ENCODE results near the gene CPEB3. TPM values are rescaled to one million over a fixed set of nuclear protein-coding genes. Genes with fewer than 3 reads are reported as not detected.

Gene CPEB3
- total and polyA plus RNA-seq, 9 of the 15 experiments (the other 6 are each of a cell fraction or from before 2014, with no cell fraction given) = 0.15 to 1.2 (median 0.51) TPM

DNA sequence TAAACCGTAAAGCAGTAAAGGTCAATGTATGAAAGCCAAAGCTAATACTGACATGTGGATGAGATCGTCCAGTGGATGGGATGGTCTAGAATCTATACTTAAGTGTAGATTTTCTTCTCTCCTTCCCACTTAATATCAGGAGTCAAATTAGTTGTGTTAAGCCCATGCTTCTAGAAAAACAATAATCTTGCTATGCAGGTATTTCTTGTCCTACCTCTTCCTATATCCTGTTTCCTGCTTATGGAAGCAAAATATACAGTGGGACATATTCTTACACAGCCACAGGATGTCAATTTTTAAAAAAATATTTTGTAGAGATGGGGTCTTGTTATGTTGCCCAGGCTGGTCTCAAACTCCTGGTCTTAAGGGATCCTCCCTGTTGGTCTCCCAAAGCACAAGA is 27.5 kb downstream of the CPEB3 start:
- ChIA-PET CTCF (ENCODE audit: low intra/inter-chr PET ratio) (no interaction called here), POLR2A (no interaction called here)
- no peaks in the 10 kb centered on the region for H4K20me1 ChIP-seq (replicated peaks; ENCODE audit: control insufficient read depth, insufficient read depth, low read length)
- no peak for DNase-seq (ENCODE audit: extremely low read depth in 1 of 4, low spot score in 3 of 4)
- H3K4me1 ChIP-seq (replicated peaks in 1 of 2; ENCODE audit: control insufficient read depth in 2 of 2, insufficient read depth in 2 of 2, low read length in 2 of 2) = no peaks in the 10 kb centered on the region
- TF ChIP-seq, protein P1, sequence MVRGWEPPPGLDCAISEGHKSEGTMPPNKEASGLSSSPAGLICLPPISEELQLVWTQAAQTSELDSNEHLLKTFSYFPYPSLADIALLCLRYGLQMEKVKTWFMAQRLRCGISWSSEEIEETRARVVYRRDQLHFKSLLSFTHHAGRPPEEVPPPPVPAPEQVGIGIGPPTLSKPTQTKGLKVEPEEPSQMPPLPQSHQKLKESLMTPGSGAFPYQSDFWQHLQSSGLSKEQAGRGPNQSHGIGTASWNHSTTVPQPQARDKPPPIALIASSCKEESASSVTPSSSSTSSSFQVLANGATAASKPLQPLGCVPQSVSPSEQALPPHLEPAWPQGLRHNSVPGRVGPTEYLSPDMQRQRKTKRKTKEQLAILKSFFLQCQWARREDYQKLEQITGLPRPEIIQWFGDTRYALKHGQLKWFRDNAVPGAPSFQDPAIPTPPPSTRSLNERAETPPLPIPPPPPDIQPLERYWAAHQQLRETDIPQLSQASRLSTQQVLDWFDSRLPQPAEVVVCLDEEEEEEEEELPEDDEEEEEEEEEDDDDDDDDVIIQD (CRISPR knock-in tag; IDR thresholded peaks at IDR 0.05) = no peak
- TF ChIP-seq, protein P2, sequence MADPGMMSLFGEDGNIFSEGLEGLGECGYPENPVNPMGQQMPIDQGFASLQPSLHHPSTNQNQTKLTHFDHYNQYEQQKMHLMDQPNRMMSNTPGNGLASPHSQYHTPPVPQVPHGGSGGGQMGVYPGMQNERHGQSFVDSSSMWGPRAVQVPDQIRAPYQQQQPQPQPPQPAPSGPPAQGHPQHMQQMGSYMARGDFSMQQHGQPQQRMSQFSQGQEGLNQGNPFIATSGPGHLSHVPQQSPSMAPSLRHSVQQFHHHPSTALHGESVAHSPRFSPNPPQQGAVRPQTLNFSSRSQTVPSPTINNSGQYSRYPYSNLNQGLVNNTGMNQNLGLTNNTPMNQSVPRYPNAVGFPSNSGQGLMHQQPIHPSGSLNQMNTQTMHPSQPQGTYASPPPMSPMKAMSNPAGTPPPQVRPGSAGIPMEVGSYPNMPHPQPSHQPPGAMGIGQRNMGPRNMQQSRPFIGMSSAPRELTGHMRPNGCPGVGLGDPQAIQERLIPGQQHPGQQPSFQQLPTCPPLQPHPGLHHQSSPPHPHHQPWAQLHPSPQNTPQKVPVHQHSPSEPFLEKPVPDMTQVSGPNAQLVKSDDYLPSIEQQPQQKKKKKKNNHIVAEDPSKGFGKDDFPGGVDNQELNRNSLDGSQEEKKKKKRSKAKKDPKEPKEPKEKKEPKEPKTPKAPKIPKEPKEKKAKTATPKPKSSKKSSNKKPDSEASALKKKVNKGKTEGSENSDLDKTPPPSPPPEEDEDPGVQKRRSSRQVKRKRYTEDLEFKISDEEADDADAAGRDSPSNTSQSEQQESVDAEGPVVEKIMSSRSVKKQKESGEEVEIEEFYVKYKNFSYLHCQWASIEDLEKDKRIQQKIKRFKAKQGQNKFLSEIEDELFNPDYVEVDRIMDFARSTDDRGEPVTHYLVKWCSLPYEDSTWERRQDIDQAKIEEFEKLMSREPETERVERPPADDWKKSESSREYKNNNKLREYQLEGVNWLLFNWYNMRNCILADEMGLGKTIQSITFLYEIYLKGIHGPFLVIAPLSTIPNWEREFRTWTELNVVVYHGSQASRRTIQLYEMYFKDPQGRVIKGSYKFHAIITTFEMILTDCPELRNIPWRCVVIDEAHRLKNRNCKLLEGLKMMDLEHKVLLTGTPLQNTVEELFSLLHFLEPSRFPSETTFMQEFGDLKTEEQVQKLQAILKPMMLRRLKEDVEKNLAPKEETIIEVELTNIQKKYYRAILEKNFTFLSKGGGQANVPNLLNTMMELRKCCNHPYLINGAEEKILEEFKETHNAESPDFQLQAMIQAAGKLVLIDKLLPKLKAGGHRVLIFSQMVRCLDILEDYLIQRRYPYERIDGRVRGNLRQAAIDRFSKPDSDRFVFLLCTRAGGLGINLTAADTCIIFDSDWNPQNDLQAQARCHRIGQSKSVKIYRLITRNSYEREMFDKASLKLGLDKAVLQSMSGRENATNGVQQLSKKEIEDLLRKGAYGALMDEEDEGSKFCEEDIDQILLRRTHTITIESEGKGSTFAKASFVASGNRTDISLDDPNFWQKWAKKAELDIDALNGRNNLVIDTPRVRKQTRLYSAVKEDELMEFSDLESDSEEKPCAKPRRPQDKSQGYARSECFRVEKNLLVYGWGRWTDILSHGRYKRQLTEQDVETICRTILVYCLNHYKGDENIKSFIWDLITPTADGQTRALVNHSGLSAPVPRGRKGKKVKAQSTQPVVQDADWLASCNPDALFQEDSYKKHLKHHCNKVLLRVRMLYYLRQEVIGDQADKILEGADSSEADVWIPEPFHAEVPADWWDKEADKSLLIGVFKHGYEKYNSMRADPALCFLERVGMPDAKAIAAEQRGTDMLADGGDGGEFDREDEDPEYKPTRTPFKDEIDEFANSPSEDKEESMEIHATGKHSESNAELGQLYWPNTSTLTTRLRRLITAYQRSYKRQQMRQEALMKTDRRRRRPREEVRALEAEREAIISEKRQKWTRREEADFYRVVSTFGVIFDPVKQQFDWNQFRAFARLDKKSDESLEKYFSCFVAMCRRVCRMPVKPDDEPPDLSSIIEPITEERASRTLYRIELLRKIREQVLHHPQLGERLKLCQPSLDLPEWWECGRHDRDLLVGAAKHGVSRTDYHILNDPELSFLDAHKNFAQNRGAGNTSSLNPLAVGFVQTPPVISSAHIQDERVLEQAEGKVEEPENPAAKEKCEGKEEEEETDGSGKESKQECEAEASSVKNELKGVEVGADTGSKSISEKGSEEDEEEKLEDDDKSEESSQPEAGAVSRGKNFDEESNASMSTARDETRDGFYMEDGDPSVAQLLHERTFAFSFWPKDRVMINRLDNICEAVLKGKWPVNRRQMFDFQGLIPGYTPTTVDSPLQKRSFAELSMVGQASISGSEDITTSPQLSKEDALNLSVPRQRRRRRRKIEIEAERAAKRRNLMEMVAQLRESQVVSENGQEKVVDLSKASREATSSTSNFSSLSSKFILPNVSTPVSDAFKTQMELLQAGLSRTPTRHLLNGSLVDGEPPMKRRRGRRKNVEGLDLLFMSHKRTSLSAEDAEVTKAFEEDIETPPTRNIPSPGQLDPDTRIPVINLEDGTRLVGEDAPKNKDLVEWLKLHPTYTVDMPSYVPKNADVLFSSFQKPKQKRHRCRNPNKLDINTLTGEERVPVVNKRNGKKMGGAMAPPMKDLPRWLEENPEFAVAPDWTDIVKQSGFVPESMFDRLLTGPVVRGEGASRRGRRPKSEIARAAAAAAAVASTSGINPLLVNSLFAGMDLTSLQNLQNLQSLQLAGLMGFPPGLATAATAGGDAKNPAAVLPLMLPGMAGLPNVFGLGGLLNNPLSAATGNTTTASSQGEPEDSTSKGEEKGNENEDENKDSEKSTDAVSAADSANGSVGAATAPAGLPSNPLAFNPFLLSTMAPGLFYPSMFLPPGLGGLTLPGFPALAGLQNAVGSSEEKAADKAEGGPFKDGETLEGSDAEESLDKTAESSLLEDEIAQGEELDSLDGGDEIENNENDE (IDR thresholded peaks at IDR 0.05; ENCODE audit: low read depth, low read length) = no peak
- TF ChIP-seq ZNF699 (CRISPR knock-in tag; IDR thresholded peaks at IDR 0.05; ENCODE audit: insufficient replicate concordance) (no peak), ZNF717 (CRISPR knock-in tag; IDR thresholded peaks at IDR 0.05) (no peak), TAF1 (IDR thresholded peaks at IDR 0.05; ENCODE audit: control insufficient read depth, extremely low read depth, insufficient read depth, low read length, severe bottlenecking) (no peak)
- no peaks in the 10 kb centered on the region for H3K27me3 ChIP-seq (ENCODE audit: control insufficient read depth in 2 of 2, insufficient read depth in 2 of 2, low read length in 2 of 2)
- 82% methylated on average over 2 of the region's 2 CpGs for WGBS (ENCODE audit: insufficient coverage, low coverage, missing lambda C conversion rate)
- no peak overlapping the region for H3K27ac ChIP-seq (ENCODE audit: extremely low read depth, low read depth, low read length)
- no TSS peak for BruUV-seq (replicated peaks)
- no peaks in the 10 kb centered on the region for H3K9me1 ChIP-seq (ENCODE audit: control insufficient read depth, insufficient read depth, low read length)
- H2AFZ ChIP-seq (ENCODE audit: low read depth, low read length) = no peak overlapping the region
- no peak overlapping the region for H3K4me2 ChIP-seq (ENCODE audit: insufficient read depth, low read length)
- H3K9ac ChIP-seq (ENCODE audit: insufficient read depth in 1 of 2, low read depth in 2 of 2, low read length in 2 of 2) = no peak overlapping the region
- no peaks in the 10 kb centered on the region for H3K9me3 ChIP-seq (replicated peaks; ENCODE audit: control insufficient read depth, insufficient read depth, low read depth, low read length)
- H3K4me3 ChIP-seq = no peak overlapping the region
- H3K79me2 ChIP-seq (ENCODE audit: control insufficient read depth, insufficient read depth, low read length) = no peaks in the 10 kb centered on the region
- intact Hi-C loops (cut with micrococcal nuclease) (no loop called here), in situ Hi-C loops (cut with MboI) (no loop called here)
- no peak for ATAC-seq
- FAIRE-seq = no peak
- H3K36me3 ChIP-seq (ENCODE audit: control insufficient read depth, insufficient read depth, low read length) = no peaks in the 10 kb centered on the region

All from K562 (cell line).